PC-9 (cell line): ENCODE data around the gene TRABD.

Source experiments
- EZH2 ChIP-seq: fragments of 200-600 bp; sonication (generic); IDR thresholded peaks from 2 replicates; pipeline ENCODE4 v1.8.0; 2017; ENCODE audit warnings: antibody characterized with exemption, low read depth
- TF ChIP-seq, protein P1 (sequence below): fragments of 200-600 bp; sonication (generic); conservative IDR thresholded peaks from 2 replicates; pipeline ENCODE4 v1.6.1; 2017; ENCODE audit warnings: mixed run types, antibody characterized with exemption, mild to moderate bottlenecking, moderate library complexity

DNA sequence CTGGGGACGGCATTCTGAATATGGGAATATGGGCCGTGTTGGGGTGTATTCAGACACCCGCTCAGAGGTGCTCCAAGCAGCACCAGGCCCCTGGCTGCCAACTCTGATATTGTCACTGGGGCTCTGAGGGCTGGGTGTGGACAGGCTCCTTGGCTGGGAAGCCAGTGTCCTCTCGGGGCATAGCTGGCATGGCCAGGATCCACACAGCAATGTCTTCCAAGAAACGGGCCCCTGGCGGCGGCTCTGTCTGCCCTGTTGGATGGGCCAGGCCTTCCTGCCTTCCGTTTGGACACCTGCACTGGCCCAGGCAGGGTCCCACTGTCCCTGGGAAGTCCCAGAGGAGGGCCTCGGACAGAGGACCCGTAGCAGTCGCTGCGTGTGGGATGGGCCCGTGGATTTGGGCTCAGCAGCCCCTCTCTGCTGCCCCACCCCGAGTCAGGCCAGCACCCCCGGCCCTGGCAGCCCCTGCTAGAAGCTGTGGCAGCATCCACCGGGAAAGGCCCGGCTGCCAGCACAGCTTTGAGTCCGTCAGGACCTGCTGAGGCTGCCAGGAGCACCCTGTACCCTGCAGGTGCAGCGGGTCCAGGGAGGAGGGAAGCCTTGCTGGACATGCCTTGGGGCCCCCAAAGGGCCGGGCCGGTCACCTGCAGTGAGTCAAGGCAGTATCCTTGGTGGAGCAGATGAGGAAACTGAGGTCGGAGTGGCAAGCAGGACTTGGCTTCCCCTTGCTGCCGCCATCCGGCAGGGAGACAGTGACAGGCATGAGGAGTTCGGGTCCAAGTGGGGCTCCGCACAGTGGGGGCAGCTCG is 11.1 kb upstream of the TRABD start:
- TF ChIP-seq, protein P1, sequence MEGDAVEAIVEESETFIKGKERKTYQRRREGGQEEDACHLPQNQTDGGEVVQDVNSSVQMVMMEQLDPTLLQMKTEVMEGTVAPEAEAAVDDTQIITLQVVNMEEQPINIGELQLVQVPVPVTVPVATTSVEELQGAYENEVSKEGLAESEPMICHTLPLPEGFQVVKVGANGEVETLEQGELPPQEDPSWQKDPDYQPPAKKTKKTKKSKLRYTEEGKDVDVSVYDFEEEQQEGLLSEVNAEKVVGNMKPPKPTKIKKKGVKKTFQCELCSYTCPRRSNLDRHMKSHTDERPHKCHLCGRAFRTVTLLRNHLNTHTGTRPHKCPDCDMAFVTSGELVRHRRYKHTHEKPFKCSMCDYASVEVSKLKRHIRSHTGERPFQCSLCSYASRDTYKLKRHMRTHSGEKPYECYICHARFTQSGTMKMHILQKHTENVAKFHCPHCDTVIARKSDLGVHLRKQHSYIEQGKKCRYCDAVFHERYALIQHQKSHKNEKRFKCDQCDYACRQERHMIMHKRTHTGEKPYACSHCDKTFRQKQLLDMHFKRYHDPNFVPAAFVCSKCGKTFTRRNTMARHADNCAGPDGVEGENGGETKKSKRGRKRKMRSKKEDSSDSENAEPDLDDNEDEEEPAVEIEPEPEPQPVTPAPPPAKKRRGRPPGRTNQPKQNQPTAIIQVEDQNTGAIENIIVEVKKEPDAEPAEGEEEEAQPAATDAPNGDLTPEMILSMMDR = no peak
- no peak for TF ChIP-seq EZH2
